ENCODE data around the gene USP38. TPM values are rescaled to one million over a fixed set of nuclear protein-coding genes. Genes with fewer than 3 reads are reported as not detected.

Gene USP38
- total RNA-seq, 2 experiments from 2014 or later: 26.6 to 30.9 TPM

GRCh38 chr4:143188136-143189088, 3.7 kb downstream of the USP38 start:
- H3K9me3 Mint-ChIP-seq (ENCODE audit: low read depth): no peaks in the 10 kb centered on the region
- peak overlapping the region; percentile 86 for H3K4me3 Mint-ChIP-seq
- no peaks in the 10 kb centered on the region for H3K27me3 Mint-ChIP-seq
- H3K27ac Mint-ChIP-seq: peak overlapping the region; percentile 80
- peaks cover 39% of the 10 kb centered on the region for H3K4me1 Mint-ChIP-seq
- H3K36me3 Mint-ChIP-seq: peaks cover 57% of the 10 kb centered on the region
- CTCF ChIA-PET: no interaction called here
- DNase-seq (no peak), ATAC-seq (no peak)

GRCh38 chr4:143189528-143189927, 4.8 kb downstream of the USP38 start:
- Mint-ChIP-seq H3K9me3 (ENCODE audit: low read depth) (no peaks in the 10 kb centered on the region), H3K4me1 (peaks cover 34% of the 10 kb centered on the region), H3K27ac (peak overlapping the region; percentile 78), H3K4me3 (peak overlapping the region; percentile 86), H3K27me3 (no peaks in the 10 kb centered on the region), H3K36me3 (peaks cover 60% of the 10 kb centered on the region)
- CTCF ChIA-PET: no interaction called here
- ATAC-seq (no peak), DNase-seq (no peak)

DNA sequence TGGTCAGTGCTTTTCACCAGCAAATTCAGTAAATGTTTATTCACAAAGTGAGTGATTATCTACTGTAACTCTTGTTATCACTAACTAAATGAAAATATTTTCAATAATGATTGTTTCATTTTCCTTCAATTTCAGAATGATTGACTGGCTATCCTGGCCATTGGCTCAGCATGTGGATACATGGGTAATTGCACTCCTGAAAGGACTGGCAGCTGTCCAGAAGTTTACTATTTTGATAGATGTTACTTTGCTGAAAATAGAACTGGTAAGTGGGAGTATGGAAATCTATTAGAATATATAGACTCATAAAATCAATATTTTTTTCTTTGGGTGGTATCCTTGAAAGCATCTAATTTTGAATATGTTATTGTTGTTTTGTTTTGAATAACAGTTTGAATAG, 10.9 kb downstream of the USP38 start:
- no peaks in the 10 kb centered on the region for H3K9me3 Mint-ChIP-seq (ENCODE audit: low read depth)
- no peak overlapping the region for H3K27ac Mint-ChIP-seq
- peaks cover 58% of the 10 kb centered on the region for H3K36me3 Mint-ChIP-seq
- CTCF ChIA-PET: no interaction called here
- DNase-seq: no peak
- H3K27me3 Mint-ChIP-seq: no peaks in the 10 kb centered on the region
- no peak overlapping the region for H3K4me3 Mint-ChIP-seq
- no peak for ATAC-seq
- peaks cover 11% of the 10 kb centered on the region for H3K4me1 Mint-ChIP-seq

- peaks cover 55% of the 10 kb centered on the region for H3K36me3 Mint-ChIP-seq
- DNase-seq (no peak), ATAC-seq (no peak)
- H3K4me1 Mint-ChIP-seq: peaks cover 6% of the 10 kb centered on the region
- H3K27ac Mint-ChIP-seq: no peak overlapping the region
- no peak overlapping the region for H3K4me3 Mint-ChIP-seq
- no peaks in the 10 kb centered on the region for H3K27me3 Mint-ChIP-seq
- H3K9me3 Mint-ChIP-seq (ENCODE audit: low read depth): no peaks in the 10 kb centered on the region
- CTCF ChIA-PET: no interaction called here
Observed at GRCh38 chr4:143196323-143196722, 11.6 kb downstream of the USP38 start.

- ATAC-seq (no peak), DNase-seq (no peak)
- Mint-ChIP-seq H3K4me1 (peaks cover 5% of the 10 kb centered on the region), H3K36me3 (peaks cover 50% of the 10 kb centered on the region), H3K9me3 (ENCODE audit: low read depth) (no peaks in the 10 kb centered on the region), H3K4me3 (no peak overlapping the region), H3K27ac (no peak overlapping the region), H3K27me3 (no peaks in the 10 kb centered on the region)
- CTCF ChIA-PET: no interaction called here
Observed at GRCh38 chr4:143199503-143199902, 14.8 kb downstream of the USP38 start.

GRCh38 chr4:143202824-143203223, 18.1 kb downstream of the USP38 start:
- CTCF ChIA-PET: no interaction called here
- ATAC-seq (no peak), DNase-seq (no peak)
- Mint-ChIP-seq H3K36me3 (peaks cover 56% of the 10 kb centered on the region), H3K9me3 (ENCODE audit: low read depth) (no peaks in the 10 kb centered on the region), H3K27ac (no peak overlapping the region), H3K4me1 (peaks cover 2% of the 10 kb centered on the region), H3K27me3 (no peaks in the 10 kb centered on the region), H3K4me3 (no peak overlapping the region)

GRCh38 chr4:143203577-143203976, 18.9 kb downstream of the USP38 start:
- peaks cover 50% of the 10 kb centered on the region for H3K36me3 Mint-ChIP-seq
- no peak overlapping the region for H3K27ac Mint-ChIP-seq
- H3K4me3 Mint-ChIP-seq: no peak overlapping the region
- H3K9me3 Mint-ChIP-seq (ENCODE audit: low read depth): no peaks in the 10 kb centered on the region
- no peak for ATAC-seq
- DNase-seq: no peak
- CTCF ChIA-PET: no interaction called here
- no peaks in the 10 kb centered on the region for H3K27me3 Mint-ChIP-seq
- peaks cover 2% of the 10 kb centered on the region for H3K4me1 Mint-ChIP-seq

DNA sequence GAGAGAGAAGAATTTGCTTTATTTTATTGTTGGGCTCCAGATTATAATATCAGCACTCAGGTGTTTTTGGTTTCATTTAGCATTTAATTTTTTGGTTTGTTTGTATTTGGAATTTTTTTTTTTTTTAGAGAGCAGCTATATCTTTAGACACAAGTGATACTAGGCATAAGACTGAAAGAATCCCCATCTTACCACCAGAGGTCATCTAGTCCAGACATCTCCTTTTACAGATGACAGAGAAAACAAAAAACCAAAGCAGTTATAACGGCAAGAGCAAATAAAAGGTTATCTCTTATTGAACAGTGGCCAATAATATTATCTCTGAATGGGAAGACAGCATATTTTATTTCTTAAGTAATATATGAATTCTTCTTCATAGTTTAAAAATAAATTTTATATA, 22.8 kb downstream of the USP38 start:
- H3K4me1 Mint-ChIP-seq: no peaks in the 10 kb centered on the region
- ATAC-seq (no peak), DNase-seq (no peak)
- H3K27ac Mint-ChIP-seq: no peak overlapping the region
- H3K4me3 Mint-ChIP-seq: no peak overlapping the region
- no peaks in the 10 kb centered on the region for H3K9me3 Mint-ChIP-seq (ENCODE audit: low read depth)
- no peaks in the 10 kb centered on the region for H3K27me3 Mint-ChIP-seq
- CTCF ChIA-PET: no interaction called here
- peaks cover 27% of the 10 kb centered on the region for H3K36me3 Mint-ChIP-seq

DNA sequence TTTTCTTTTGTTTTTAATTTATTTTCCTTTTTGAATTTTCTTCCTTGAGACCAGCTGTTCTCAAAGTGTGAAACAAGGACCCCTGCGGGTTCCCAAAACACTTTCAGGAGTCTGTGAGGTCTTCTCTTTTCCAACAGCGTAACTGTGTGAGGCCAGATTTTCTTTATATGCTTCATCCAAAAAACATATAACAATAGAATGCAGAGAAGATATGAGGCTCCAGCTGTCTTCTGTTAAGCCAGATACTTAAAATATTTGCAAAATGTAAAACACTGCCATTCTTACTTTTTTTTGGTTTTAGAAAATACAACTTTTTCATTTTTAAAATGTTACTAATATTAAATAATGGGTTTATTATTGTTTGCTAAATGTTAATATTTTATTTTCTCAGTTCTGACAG, 27.8 kb downstream of the USP38 start:
- H3K27me3 Mint-ChIP-seq: no peaks in the 10 kb centered on the region
- H3K36me3 Mint-ChIP-seq: peaks cover 19% of the 10 kb centered on the region

GRCh38 chr4:143215873-143216272, 31.2 kb downstream of the USP38 start:
- DNase-seq (no peak), ATAC-seq (no peak)
- Mint-ChIP-seq H3K27me3 (no peaks in the 10 kb centered on the region), H3K4me3 (no peak overlapping the region), H3K36me3 (peaks cover 22% of the 10 kb centered on the region), H3K9me3 (ENCODE audit: low read depth) (no peaks in the 10 kb centered on the region), H3K4me1 (peaks cover 8% of the 10 kb centered on the region), H3K27ac (no peak overlapping the region)
- CTCF ChIA-PET: no interaction called here

More for the DNA sequence above, 27.8 kb downstream of the USP38 start:
- H3K9me3 Mint-ChIP-seq (ENCODE audit: low read depth): no peaks in the 10 kb centered on the region
- H3K27ac Mint-ChIP-seq: no peak overlapping the region
- H3K4me3 Mint-ChIP-seq: no peak overlapping the region
- no peak for ATAC-seq
- DNase-seq: no peak
- peaks cover 4% of the 10 kb centered on the region for H3K4me1 Mint-ChIP-seq
- CTCF ChIA-PET: no interaction called here

- ATAC-seq: no peak
- CTCF ChIA-PET: no interaction called here
- Mint-ChIP-seq H3K4me1 (no peaks in the 10 kb centered on the region), H3K27ac (no peak overlapping the region), H3K4me3 (no peak overlapping the region), H3K36me3 (peaks cover 23% of the 10 kb centered on the region), H3K27me3 (no peaks in the 10 kb centered on the region), H3K9me3 (ENCODE audit: low read depth) (no peaks in the 10 kb centered on the region)
- DNase-seq: no peak
Observed at GRCh38 chr4:143224255-143224654, 39.5 kb downstream of the USP38 start.

DNA sequence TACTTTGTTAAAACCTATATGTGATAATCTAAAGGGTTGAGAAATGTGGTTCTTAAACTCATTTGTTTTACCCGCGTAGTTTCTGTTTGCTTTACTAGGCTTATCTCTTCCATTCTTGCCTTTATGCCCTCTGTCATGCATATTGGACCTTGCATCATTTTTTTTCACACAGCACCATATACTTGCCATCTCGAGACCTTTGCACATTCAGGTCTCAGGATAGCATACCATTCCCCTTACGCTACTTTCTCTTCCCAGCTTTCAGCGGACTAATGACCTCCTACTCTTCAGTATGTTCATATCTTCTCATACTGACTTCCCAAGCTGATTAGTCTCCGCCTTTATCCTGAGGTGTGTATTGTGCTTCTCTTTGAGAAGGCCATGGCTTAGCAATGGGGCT, 40.5 kb downstream of the USP38 start:
- H3K36me3 Mint-ChIP-seq: peaks cover 22% of the 10 kb centered on the region
- no peak for ATAC-seq

DNA sequence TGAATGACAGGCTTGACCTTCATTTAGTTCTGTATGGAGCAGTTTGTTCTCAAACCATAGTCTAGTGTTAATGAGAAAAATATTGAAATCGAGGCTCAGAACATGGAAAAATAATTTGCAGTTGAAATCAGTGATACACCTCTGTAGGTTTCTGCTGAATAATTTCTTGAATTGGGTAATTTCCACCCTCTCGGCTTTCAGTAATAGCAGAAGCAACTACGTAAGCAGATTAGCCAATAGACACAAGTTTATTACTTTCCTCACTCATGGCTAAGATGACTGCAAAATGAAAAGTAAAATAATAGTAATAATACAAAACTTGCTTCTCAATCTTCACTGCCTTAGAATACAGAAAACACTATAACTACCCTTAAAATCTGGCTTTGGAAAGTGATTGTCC, 46.0 kb downstream of the USP38 start:
- H3K4me1 Mint-ChIP-seq: no peaks in the 10 kb centered on the region
- H3K36me3 Mint-ChIP-seq: peaks cover 2% of the 10 kb centered on the region
- ATAC-seq (no peak), DNase-seq (no peak)
- no peaks in the 10 kb centered on the region for H3K9me3 Mint-ChIP-seq (ENCODE audit: low read depth)
- peaks cover 2% of the 10 kb centered on the region for H3K27me3 Mint-ChIP-seq
- CTCF ChIA-PET: no interaction called here
- no peak overlapping the region for H3K4me3 Mint-ChIP-seq
- no peak overlapping the region for H3K27ac Mint-ChIP-seq

More for the DNA sequence above, 40.5 kb downstream of the USP38 start:
- H3K9me3 Mint-ChIP-seq (ENCODE audit: low read depth): no peaks in the 10 kb centered on the region
- CTCF ChIA-PET: no interaction called here
- no peaks in the 10 kb centered on the region for H3K27me3 Mint-ChIP-seq
- H3K27ac Mint-ChIP-seq: no peak overlapping the region
- H3K4me1 Mint-ChIP-seq: no peaks in the 10 kb centered on the region
- H3K4me3 Mint-ChIP-seq: no peak overlapping the region
- DNase-seq: no peak

DNA sequence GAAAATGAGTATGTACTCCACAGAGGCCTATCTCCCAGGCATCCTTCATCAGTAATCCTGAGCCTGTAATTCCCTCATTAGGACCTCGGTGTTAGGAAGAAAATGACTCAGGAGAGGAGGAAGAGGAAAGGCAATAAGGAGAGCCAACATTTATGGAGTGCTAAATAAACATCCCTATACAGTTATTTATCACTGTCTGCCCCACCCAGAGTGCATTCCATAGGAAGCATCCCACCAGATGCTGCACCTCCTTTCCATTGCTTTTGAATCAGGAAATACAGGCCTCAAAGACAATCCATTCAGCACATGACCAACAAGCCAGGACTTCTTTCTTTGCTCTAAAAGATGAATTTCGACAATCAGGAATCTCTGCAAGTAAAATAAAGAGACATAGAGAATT, 47.6 kb downstream of the USP38 start:
- H3K4me1 Mint-ChIP-seq: no peaks in the 10 kb centered on the region
- H3K27me3 Mint-ChIP-seq: peaks cover 2% of the 10 kb centered on the region
- H3K4me3 Mint-ChIP-seq: no peak overlapping the region
- H3K36me3 Mint-ChIP-seq: no peaks in the 10 kb centered on the region
- CTCF ChIA-PET: no interaction called here
- H3K9me3 Mint-ChIP-seq (ENCODE audit: low read depth): no peaks in the 10 kb centered on the region
- H3K27ac Mint-ChIP-seq: no peak overlapping the region
- DNase-seq: no peak
- ATAC-seq: no peak

All from activated CD8-positive, alpha-beta memory T cell treated with anti-CD3 and anti-CD28 coated beads, Interleukin-2, amount 10 ng/mL, durations not matched to agents 7 days and 5 days (primary cell).